Measurements from ENCODE around the gene DNAJC8.

Gene DNAJC8

GRCh38 chr1:28244549-28245251 lies 11.9 kb upstream of the DNAJC8 start:
- Histone ChIP-seq H3K79me2 (ENCODE audit: insufficient read depth, low read depth) (no peaks in the 10 kb centered on the region), H3K4me3 (IDR thresholded peaks at IDR 0.05; ENCODE audit: insufficient read depth, low read depth, low read length) (no peak overlapping the region), H4K20me1 (ENCODE audit: insufficient read depth) (no peaks in the 10 kb centered on the region), H3K9ac (no peak overlapping the region), H3K4me1 (ENCODE audit: low read depth, poor library complexity, severe bottlenecking) (peaks cover 47% of the 10 kb centered on the region), H2AFZ (ENCODE audit: low read depth) (no peak overlapping the region), H3K36me3 (ENCODE audit: insufficient read depth) (no peaks in the 10 kb centered on the region; the same call in 1 of the 2 replicates), H3K4me2 (peak overlapping the region; percentile 70; the same call in 1 of the 2 replicates), H3K27ac (no peak overlapping the region), H3K27me3 (ENCODE audit: insufficient read depth, low read depth) (no peaks in the 10 kb centered on the region)
- TF ChIP-seq CTCF (conservative IDR thresholded peaks at IDR 0.05; ENCODE audit: low read depth, low read length), result no peak

- no peak for TF ChIP-seq CTCF (conservative IDR thresholded peaks at IDR 0.05; ENCODE audit: low read depth, low read length)
- no peak overlapping the region for H3K4me2 ChIP-seq
Observed at GRCh38 chr1:28243685-28244311, 11.0 kb upstream of the DNAJC8 start.

GRCh38 chr1:28241638-28242241 lies 8.9 kb upstream of the DNAJC8 start:
- no peaks in the 10 kb centered on the region for H4K20me1 ChIP-seq (ENCODE audit: insufficient read depth)
- no peaks in the 10 kb centered on the region; the same call in 1 of the 2 replicates for H3K36me3 ChIP-seq (ENCODE audit: insufficient read depth)
- H3K79me2 ChIP-seq (ENCODE audit: insufficient read depth, low read depth), result peaks cover 7% of the 10 kb centered on the region; the same call in 1 of the 2 replicates
- peaks cover 35% of the 10 kb centered on the region for H3K4me1 ChIP-seq (ENCODE audit: low read depth, poor library complexity, severe bottlenecking)
- H3K4me3 ChIP-seq (IDR thresholded peaks at IDR 0.05; ENCODE audit: insufficient read depth, low read depth, low read length), result no peak overlapping the region
- no peaks in the 10 kb centered on the region for H3K27me3 ChIP-seq (ENCODE audit: insufficient read depth, low read depth)
- H2AFZ ChIP-seq (ENCODE audit: low read depth), result no peak overlapping the region
- no peak overlapping the region for H3K9ac ChIP-seq
- TF ChIP-seq CTCF (conservative IDR thresholded peaks at IDR 0.05; ENCODE audit: low read depth, low read length), result no peak
- no peak overlapping the region for H3K27ac ChIP-seq
- no peak overlapping the region for H3K4me2 ChIP-seq

More at GRCh38 chr1:28243685-28244311, 11.0 kb upstream of the DNAJC8 start:
- Histone ChIP-seq H2AFZ (ENCODE audit: low read depth) (no peak overlapping the region), H3K9ac (no peak overlapping the region), H3K36me3 (ENCODE audit: insufficient read depth) (no peaks in the 10 kb centered on the region; the same call in 1 of the 2 replicates), H3K4me1 (ENCODE audit: low read depth, poor library complexity, severe bottlenecking) (peaks cover 38% of the 10 kb centered on the region), H3K27ac (no peak overlapping the region), H3K27me3 (ENCODE audit: insufficient read depth, low read depth) (no peaks in the 10 kb centered on the region), H4K20me1 (ENCODE audit: insufficient read depth) (no peaks in the 10 kb centered on the region), H3K4me3 (IDR thresholded peaks at IDR 0.05; ENCODE audit: insufficient read depth, low read depth, low read length) (no peak overlapping the region), H3K79me2 (ENCODE audit: insufficient read depth, low read depth) (no peaks in the 10 kb centered on the region)

GRCh38 chr1:28240024-28240423 lies 7.2 kb upstream of the DNAJC8 start:
- no peak overlapping the region for H3K9ac ChIP-seq
- peaks cover 27% of the 10 kb centered on the region for H3K4me1 ChIP-seq (ENCODE audit: low read depth, poor library complexity, severe bottlenecking)
- no peak overlapping the region for H3K4me2 ChIP-seq
- H2AFZ ChIP-seq (ENCODE audit: low read depth), result no peak overlapping the region
- no peaks in the 10 kb centered on the region for H3K36me3 ChIP-seq (ENCODE audit: insufficient read depth)
- H3K27ac ChIP-seq, result no peak overlapping the region
- peaks cover 15% of the 10 kb centered on the region; the same call in 1 of the 2 replicates for H3K79me2 ChIP-seq (ENCODE audit: insufficient read depth, low read depth)
- H4K20me1 ChIP-seq (ENCODE audit: insufficient read depth), result no peaks in the 10 kb centered on the region
- no peaks in the 10 kb centered on the region for H3K27me3 ChIP-seq (ENCODE audit: insufficient read depth, low read depth)
- TF ChIP-seq CTCF (conservative IDR thresholded peaks at IDR 0.05; ENCODE audit: low read depth, low read length), result no peak
- H3K4me3 ChIP-seq (IDR thresholded peaks at IDR 0.05; ENCODE audit: insufficient read depth, low read depth, low read length), result no peak overlapping the region
